Muscle of back (tissue), 11 donors: ENCODE data around the gene CXCL1. TPM values are rescaled to one million over a fixed set of nuclear protein-coding genes. Genes with fewer than 3 reads are reported as not detected.

Experiments
- DNase-seq, 3 donors: peaks; one replicate each; pipeline versions ENCODE4 v3.0.0 to v3.0.0-alpha.2; 2013
- polyA plus RNA-seq, 10 donors: library from polyadenylated mRNA; unstranded; fragments of 120-200 nt; gene quantifications; one replicate each; pipeline ENCODE4 v1.2.1, GENCODE V29; 2013; ENCODE audit not compliant: insufficient read length in 10 of 10

Gene CXCL1
- polyA plus RNA-seq, 10 donors: 0.31 to 1.4 (median 0.53) TPM; not detected in 2

DNA sequence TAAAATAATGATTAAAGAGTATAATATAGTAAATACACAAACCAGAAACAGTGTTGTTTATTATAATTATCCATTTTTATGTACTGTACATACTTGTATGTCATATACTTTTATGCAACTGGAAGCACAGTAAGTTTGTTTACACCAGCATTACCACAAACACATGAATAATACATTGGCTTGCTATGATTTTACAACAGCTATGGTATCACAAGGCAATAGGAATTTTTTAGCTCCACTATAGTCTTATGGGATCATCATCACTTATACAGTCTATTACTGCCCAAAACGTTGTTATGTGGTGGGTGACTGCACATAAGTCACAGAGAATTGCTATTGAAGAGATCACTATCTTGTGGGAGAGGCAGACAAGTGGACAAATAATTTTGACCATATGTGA is 17.9 kb upstream of the CXCL1 start:
- no peak for DNase-seq

DNA sequence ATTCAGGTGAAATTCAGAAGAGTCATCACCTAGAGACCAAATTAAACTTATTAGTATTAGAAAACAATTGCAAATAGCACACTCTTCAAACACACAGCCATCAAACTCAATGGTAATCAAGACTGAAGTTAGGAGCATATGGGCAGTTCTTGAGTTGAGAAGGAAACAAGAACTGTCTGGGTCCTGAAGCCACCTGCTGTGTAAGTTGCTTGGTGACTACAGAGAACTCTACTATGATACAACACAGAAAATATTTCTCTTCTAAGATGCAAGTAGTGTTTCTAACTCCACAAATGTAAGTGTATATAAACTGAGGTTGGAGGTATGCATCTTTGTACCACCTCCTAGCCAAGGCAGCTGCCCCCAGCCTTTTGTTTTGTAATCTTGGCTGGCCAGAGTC is 16.4 kb upstream of the CXCL1 start:
- no peak for DNase-seq

DNA sequence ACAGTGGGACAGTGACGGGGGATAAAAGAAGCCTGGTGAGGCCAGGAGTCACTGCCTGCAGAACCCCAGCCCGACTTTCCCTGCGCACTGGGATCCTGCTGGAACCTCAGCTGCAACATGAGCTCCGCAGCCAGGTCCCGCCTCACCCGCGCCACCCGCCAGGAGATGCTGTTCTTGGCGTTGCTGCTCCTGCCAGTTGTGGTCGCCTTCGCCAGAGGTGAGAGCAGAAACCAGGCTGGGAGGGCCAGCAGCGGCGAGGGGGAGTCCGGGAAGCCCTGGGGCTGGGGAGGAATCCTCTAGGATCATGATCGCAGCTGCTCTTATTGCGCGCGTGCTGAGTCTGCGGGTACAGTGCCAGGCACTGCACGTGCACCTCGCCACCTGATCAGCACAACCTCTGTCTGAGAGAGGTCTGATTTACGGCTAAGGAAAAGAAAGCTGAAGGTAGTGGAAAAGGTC is 15.9 kb upstream of the CXCL1 start, which contains the start of gene PF4V1:
Gene PF4V1 (plus strand): TSS at position 51 of the 459 bp plus-strand sequence. CDS start 67 bp downstream, at position 118.
- peak in 1 of 3 donors; percentile 24 for DNase-seq

DNA sequence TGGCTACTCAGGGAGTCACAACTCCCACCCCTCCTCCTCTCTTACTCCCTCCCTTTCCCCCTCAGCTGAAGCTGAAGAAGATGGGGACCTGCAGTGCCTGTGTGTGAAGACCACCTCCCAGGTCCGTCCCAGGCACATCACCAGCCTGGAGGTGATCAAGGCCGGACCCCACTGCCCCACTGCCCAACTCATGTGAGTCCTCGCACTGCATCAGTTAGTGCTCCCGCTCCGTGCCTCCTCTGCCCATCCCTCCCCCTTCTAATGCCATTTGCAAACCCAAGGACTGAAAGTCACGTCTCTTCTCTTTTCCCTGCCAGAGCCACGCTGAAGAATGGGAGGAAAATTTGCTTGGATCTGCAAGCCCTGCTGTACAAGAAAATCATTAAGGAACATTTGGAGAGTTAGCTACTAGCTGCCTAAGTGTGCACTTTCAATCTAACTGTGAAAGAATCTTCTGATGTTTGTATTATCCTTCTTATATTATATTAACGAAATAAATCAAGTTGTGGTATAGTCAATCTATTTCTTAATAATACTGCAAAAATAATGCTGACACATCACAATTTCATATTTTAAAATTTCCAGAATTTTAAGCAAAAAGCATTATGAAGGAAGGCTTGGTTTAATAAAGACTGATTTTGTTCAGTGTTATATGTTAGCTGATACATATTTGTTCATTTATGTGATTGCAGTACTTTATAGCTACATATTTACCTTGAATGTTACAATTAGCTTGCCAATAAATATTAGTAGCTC is 15.3 kb upstream of the CXCL1 start:
- DNase-seq: no peak

DNA sequence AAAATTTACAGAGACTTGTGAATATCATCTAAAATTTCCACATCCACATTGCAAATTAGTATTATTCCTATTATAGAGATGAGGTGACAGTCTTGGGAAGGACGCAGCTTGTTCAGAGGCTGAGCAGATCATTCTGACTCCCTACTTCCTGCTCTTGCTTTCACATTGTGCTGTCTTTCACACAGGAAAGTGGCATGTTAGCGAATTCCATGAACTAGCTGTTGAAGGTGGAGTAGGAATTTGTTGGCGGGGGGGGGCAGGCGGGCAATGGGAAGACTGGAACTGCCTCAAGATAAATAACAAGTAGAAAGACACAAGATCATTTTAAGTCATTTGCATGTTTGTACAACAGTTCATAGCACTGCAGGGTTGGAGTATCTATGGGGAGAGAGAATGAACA is 13.8 kb upstream of the CXCL1 start:
- DNase-seq: no peak

DNA sequence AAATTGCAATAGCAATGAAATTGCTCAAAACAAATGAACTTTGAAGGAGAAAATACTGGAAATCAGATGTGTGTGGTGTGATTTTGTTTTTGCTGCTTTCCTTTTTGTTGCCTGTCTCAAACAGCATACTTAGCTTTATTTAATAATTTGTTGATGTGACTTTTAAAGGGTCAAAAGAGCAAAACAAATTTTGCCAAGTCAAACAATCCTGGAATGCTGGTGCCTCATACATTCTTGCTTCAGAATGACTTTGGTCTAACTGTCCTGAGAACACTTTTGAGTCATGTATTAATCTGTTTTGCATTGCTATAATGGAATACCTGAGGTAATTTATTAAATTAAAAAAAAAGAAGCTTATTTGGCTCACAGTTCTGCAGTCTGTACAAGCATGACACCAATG is 12.7 kb upstream of the CXCL1 start:
- no peak for DNase-seq

DNA sequence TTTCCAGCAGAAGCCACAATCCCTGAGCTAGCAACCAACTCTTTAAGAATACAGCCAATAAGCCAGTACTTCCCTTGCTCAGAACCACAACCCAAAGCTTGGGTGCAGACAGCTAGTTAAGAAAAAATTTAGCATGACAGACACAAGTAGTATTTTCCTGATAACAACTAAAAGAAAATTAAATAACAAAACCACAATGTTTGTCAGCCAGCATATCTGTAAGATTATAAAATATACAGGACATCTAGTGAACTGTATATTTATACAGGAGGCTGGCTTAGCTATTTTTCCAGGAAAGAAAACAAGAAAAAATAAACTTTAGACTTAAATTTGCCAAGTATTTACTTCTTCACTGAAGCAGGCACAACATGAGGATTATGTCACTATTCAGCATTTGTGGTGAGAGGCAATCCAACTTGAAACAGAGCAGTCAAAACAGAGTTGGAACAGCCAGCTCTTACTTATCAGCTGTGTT is 9.5 kb upstream of the CXCL1 start:
- DNase-seq: no peak

DNA sequence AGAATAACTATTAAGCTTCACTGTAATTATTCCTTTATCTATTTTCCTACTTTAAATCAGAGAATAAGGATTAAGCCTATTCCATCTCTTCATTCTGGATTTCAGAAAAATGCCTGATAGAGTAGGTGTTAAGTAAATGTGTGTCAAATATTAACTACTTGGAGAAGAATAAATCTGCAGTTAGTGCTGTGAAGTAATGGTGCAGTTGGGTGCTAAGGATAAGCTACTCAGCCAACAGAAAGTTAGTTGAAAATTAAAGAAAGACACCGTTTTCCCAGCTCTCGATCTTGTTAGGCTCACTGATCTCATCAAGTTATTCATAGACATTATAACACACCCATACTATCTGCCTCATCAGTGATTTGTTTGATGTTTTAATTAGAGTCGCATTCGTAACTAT is 9.0 kb upstream of the CXCL1 start:
- no peak for DNase-seq

DNA sequence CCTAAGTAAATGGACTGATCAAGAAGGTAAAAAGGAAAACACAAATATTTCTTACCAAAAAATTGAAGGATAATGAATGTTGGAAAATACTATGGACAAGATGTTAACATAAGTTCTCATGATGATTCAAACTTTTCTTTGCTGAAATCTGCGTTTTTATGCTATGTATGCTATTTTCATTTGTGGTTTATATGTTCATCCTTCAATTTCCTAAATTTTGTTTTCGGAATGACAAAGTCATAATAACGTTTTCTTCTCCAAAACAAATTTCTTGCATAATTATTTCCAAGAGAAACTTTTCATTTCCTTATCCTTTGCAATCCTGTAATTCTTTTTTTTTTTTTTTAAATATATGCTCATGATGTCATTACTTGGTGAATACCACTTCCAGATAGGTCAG is 8.3 kb upstream of the CXCL1 start:
- no peak for DNase-seq

DNA sequence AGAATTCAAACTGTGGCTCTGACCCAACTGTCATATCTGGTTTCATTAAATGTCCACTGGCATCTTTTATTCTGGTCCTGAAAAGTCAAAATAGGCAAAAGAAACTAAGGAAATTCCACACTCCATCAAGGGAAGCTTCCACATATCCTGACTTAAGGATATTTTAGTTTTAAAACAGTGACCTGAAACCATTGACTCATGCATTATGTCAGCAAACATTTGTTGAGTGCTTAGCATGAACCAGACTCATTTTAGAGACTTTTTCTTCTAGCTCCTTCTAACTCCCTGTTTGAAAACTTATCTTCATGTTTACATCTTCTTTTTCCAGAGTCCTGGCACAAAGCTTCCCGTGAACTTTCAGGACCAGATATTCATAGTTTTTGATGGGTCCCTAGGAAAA is 6.9 kb upstream of the CXCL1 start:
- no peak for DNase-seq

DNA sequence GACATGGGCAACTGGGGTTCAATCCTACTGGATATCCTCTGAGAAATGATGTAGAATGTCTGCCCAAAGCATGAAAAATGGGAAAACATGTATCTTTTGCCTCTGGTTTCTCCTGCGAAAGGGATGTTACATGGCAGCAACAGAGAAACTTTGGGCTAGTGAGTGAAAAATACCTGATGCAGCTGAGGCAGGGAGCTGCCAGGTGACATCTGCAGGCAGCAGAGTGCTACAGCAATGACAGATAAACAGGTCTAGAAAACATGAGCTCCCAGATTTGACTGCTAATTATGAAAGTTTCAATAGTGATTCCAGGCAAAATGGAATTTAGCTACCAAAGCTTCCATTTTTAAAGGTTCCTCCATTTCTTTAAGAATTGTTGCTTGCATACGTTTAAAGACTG is 4.8 kb upstream of the CXCL1 start:
- no peak for DNase-seq

DNA sequence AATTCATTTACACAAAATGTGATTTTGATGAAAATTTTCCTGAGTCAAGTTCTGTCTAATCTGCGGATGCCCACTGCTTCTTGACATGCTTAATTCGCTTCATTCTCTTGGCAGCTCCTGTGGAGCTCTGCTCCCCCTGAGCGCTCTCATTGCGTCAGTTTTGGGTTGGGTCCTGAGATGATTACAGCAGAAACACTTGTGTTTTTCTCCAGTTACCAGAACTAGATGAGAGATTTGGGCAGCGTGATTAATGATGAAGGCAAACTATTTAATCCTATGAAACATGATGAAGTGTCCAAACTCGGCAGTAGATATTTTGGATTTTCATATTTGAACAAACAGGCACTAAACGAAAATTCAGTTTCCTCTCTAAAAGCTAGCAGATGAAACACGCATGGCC is 4.2 kb upstream of the CXCL1 start:
- no peak for DNase-seq

DNA sequence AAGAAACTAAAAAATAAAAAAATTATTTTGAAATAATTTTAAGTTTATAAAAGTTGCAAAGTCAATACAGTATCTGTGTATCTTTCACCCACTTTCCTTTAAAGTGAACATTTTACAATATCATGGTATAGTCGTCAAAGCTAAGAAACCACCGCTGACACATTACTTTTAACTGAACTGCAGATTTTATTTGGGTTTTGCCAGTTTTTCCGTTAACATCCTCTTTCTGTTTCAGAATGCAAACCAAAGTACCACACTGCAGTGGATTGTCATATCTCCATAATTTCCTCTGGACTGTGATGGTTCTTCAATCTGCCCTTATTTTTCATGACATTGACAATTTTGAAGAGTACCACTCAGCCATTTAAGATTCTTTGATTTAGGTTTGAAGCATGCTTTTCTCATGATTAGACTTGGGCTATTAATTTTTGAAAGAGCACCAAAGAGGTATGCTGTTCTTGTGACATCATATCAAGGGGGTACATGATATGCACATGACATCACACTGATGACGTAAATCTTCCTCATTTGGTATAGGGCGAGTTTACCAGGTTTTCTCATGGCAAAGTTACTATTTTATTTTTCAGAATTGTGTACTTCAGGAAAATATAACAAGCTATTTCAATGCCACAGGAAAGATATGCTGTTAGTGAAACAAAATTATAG is 3.6 kb upstream of the CXCL1 start:
- DNase-seq: no peak

DNA sequence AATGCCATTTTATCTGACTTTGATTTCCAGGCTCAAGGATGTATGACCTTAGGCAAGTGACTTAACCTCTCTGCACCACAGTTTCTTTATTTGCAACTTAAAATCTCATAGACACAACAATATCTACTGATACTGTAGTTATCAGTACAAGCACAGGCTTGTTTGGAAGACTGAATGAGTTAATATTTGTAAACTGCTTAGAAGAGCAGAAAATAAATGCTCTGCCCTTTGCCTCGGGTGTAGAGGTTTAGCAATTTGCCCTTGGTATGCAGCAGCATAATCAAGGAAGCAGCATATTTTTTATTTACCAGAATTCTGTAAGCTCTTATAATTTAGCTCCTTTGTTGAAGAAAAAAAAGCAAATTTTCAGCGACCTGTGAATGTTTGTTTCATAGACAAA is 2.9 kb upstream of the CXCL1 start:
- no peak for DNase-seq

DNA sequence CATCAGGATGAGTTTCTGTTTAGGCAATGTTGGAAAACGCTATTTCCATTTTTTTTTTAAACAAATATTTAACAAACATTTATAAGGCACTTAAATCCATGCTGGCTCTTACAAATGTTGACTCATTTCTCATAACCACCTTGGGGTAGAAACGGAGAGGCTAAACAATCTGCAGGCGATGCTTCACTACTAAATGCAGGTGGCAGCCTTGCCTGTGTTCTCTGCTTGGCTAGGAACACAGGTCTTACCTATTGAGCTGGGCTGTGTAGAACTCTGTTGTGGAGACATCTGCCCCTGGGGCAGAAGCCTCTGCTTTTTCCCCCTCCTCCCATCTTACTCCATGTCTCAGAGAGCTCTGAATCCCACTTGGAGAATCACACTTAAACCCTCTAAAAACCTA is 1.4 kb upstream of the CXCL1 start:
- DNase-seq: no peak

DNA sequence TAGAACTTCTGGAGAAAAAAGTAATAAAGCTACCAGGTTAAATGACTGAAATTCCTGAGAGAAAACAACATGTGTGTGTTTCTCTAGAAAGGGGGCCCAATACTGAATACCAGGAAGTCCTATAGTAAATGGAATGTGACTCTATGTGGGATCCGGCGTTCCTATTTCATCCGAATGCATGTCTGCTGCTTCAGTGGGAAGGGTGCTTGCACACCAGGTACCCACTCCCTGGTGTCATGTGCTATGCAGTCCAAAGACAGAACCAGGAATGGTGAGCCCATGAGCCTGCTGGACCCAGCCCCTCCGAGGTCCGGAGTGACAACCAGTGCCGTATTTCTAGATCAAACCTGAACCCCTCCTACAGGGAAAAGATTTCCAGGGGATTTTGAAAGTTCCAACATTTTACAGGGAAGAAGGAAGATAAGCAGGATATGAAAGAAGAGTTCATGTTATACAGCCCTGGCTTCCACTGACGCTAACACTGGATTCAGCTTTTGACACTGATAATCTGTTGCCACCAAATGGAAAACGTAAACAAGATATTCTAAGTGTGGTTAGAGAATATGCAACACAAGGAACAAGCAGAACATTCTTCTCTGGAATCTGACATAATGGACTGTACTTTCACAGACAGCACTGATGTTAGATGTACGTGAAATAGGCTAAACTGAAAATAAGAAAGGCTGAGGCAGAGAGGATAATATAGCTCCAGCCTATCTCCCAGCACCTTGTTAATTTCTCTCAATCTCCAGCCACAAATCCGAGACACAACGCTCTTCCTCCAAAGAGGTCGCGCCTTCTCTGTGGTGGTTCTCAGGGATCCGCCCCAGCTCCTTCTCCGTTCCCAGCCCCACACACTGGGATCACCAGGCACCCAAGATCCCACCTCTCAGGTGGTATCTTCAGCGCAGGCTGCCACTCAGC is 725 bp upstream of the CXCL1 start:
- no peak for DNase-seq

DNA sequence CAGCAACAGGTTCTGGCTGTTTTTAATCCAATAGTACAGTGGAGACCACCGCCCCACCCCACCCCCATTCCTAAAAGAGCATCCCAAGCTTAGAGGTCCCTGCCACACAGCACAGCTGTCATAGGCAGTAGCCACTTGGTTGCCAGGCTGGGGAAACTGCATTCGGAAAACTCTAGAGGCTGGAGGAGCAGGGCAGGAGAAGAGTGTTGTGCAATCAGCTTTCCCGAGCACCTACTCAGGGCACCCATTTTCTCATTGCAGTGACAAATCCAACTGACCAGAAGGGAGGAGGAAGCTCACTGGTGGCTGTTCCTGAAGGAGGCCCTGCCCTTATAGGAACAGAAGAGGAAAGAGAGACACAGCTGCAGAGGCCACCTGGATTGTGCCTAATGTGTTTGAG is 1.1 kb downstream of the CXCL1 start:
- DNase-seq: no peak

DNA sequence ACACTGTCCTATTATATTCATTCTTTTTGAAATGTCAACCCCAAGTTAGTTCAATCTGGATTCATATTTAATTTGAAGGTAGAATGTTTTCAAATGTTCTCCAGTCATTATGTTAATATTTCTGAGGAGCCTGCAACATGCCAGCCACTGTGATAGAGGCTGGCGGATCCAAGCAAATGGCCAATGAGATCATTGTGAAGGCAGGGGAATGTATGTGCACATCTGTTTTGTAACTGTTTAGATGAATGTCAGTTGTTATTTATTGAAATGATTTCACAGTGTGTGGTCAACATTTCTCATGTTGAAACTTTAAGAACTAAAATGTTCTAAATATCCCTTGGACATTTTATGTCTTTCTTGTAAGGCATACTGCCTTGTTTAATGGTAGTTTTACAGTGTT is 1.6 kb downstream of the CXCL1 start:
- DNase-seq: no peak

DNA sequence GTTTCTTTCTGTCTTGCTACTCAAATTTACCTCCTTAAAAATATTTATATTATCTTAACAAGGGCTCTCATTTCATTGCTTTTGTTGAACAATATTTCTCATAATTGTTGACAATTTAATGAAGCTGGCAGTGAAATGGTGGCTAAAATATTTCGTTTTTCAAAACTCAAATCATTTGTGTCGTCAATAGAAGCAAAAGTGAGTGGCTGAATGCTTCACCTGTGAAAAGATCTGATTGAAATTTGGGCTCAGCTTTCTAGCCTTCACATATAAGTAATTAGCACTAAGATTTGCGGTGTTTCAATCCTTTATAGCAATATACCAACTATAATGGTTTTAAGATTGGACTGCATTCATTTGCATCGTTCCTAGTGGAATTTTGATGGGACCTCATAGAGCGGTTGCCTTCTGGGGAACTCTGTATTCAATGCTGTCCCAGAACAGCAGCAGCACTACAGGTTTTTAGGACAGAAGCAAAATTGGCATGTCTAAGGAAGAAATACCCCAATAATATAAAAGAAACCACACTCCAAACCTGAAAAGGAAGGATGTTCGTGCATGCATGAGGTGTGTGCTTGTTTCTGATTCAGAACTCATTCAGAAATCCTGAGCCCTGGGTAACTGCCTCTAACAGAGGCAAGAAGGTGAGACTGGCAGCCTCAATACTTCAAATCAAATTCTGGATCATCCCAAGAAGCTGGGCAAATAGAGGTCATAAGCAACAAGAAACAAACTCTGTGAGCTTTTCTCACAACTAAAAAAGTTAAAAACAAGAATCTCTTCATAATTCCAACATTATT is 2.5 kb downstream of the CXCL1 start:
- no peak for DNase-seq

DNA sequence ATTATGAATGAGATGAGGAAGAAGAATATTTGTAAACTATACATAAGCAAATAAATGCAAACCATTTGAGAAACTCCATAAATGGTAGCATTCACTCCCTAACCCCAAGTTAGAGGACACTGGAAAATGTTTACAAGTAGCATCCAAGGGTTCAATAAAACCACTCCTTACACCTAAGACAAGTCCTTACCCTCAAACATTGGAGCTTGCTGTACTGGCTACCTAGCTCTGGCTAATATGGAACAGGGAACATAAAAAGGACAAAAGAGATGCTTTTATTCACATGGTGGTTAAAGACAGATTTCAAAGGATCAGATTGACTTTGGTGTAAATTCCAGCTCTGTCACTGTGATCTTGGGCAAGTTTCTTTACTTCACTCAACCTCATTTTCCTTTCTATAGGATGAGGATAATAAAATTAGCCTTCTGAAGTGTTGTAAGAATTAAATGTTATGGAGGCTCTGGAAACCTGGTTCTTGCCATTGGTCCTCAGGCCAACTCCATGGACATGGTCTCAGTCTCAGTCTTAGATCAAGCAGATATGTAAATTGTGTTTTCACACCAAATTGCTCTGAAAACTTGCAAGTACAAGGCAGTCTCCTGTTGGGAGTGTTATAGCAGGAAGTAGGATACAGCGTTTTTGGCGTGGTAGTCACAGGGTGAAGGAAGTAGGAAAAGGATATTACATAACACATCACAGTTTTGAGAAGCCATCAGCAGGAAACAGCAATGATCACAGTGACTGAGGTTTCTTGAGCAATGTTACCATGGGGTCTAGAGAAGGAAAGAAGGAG is 3.3 kb downstream of the CXCL1 start:
- DNase-seq: peak in 1 of 3 donors; percentile 24

DNA sequence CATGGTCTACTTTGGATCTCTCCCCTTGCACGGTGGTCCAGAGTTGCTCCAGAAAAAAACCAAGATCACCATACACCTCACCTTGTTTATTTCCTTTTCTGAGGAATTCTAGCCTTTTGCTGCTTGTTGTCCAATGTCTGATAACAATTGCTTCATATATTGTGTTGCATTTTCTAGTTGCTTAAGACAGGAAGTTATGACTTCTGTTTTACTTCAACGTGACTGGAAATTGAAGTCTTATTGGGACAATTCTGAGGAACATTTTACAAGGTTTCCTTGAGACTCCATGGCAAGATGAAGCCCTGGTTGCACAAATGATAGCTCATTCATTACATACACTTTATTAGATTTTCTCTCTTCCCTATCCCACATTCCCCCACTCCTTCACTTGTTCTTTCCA is 5.2 kb downstream of the CXCL1 start:
- DNase-seq: no peak
